RCC 7860 (cell line): Measurements from ENCODE around the gene PRKAG3.
"Not testable (repeated sequence)": the region's sequence is repeated elsewhere in the genome, so short reads cannot be mapped to it uniquely, and the experiment has no call there.

Source experiments
- DNase-seq: peaks from one replicate; pipeline ENCODE4 v3.0.0-alpha.2; 2015; ENCODE audit warnings: low spot score
- FAIRE-seq: peaks from 2 replicates; lab custom pipeline; 2012; peaks lifted over from hg19 to GRCh38; lab: Jason Lieb, UNC

PRKAG3 gene

DNA sequence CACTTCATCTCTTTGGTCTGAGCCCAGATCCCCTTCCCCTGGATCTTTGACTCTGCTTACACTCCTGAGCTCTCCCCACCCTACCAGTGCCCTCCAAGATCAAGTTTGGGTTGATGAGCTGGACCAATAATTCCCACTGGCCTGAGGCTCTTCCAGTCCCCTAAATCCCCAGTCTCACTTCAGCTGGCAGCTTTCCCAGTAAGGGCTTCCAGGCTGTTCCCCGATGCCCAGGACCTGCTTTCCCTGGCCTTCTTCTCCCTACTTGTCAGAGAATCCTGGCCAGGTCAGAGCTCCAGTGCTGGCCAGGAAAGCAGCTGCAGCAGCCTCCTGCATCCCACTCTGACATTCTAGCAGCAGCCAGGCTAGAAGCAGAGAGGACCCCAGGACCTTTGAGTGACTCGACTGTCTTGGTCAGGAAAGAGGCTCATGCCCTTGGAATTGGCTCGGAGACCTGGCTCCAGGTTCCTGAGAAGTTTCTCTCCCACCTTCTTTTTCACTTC is 31.5 kb upstream of the PRKAG3 start:
- no peak for DNase-seq
- no peak for FAIRE-seq

DNA sequence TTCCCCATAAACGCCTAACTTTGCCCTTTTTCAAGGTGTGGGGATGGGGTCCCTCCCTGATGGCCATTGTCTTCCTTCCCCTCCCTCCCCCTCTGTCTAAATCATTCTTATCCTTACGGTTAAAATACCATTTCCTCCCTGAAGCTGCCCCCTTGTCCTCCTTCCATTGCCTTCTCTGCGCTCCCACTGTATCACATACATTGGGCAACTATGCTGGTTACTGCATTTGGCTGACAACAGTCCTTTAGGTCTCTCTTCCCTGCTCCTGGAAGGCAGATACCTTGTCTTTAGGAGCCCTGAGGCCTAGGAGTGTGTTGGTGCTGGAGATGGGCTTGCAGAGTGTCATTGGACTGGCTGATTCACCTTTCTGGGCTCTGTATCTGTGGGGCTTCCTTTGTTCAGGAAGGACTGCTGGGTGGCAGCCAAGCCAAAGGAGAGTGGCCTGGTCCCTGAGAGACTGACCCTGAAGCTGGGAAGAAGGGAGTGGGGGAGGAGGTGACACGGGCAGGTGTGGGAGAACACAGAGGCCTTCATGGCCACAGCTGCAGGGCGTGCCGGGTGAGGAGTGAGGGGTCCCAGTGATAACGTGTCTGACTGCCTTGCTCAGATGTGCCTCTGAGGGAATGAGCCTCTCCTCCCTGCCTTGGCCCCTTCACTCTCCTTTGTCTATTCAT is 30.2 kb upstream of the PRKAG3 start:
- no peak for DNase-seq
- no peak for FAIRE-seq

DNA sequence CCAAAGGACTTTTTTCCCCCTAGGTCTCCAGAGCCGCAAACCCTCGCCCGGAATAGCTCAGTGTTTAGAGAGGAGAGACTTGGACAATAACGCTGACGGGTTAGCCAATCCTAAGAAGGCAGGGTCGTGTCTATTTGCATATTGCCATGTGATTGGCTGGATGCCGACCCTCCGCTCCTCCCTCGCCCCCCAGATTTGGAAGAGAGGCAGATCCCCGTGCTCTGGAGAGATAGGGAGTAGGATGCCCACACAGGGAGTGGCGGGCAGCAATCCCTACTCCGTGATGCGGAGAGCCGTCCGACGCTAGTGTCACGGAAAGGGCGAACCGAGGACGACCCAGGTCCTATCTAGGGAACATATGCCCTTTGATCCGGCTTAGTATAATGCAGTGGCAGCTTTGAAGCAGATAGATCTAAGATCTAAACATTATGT is 29.4 kb upstream of the PRKAG3 start:
- DNase-seq (no peak), FAIRE-seq (no peak)

DNA sequence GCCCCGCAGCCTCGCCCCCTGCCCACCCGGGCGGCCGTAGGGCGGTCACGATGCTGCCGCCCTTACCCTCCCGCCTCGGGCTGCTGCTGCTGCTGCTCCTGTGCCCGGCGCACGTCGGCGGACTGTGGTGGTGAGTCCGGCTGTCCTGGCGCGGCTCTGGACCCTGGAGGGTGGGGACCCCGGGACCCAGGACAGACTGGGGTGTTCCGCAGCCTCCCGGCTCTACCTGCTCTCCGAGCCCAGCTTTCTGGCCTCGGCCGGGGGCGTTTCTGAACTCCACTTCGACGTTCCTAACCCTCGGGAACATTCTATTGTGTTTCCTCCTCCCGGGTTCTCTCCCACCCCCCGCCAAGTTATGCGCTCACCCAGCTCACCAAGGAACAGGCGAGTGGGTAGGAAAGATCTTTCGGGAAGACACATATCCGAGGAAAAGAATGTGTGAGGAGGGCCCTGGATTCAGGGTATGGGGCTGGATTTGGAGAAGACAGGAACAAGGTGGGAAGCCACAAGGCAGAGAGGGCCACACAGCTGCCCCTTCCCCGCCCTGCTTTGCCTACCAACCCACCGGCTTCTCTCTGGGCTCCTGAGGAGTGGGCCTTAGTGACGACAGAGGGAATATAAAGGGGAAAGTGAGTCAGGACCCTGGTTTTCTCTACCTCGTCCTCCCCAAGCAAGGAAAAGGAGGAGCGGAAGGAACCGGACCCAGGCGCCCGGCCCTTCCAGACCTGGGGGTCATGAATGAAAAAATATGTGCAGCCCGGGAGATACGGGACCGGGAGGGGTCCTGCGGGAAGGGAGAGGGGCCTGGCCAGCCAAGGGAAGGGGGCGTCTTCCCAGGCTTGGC is 28.6 kb upstream of the PRKAG3 start:
- FAIRE-seq (no peak), DNase-seq (no peak)

DNA sequence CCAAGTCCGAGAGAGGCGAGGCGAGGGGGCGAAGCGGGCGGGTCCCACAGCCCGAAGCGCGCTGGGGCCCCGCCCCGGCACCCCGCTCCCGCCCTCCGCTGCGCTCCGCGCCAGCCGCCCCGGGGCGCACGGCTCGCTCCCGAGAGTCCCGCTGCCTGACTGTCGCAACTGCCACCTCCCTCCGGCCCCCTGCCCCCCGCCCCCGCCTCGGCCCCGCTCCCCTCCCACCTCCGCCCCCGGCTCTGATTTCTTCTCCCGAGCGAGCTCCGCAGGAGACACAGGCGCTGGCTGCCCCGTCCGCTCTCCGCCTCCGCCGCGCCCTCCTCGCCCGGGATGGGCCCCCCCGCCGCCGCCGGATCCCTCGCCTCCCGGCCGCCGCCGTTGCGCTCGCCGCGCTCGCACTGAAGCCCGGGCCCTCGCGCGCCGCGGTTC is 28.0 kb upstream of the PRKAG3 start, which contains the start of gene WNT6:
TSS of gene WNT6 (plus strand) at position 250 of the 432 bp plus-strand sequence. CDS start 233 bp downstream, outside the sequence.
- FAIRE-seq (no peak), DNase-seq (no peak)

DNA sequence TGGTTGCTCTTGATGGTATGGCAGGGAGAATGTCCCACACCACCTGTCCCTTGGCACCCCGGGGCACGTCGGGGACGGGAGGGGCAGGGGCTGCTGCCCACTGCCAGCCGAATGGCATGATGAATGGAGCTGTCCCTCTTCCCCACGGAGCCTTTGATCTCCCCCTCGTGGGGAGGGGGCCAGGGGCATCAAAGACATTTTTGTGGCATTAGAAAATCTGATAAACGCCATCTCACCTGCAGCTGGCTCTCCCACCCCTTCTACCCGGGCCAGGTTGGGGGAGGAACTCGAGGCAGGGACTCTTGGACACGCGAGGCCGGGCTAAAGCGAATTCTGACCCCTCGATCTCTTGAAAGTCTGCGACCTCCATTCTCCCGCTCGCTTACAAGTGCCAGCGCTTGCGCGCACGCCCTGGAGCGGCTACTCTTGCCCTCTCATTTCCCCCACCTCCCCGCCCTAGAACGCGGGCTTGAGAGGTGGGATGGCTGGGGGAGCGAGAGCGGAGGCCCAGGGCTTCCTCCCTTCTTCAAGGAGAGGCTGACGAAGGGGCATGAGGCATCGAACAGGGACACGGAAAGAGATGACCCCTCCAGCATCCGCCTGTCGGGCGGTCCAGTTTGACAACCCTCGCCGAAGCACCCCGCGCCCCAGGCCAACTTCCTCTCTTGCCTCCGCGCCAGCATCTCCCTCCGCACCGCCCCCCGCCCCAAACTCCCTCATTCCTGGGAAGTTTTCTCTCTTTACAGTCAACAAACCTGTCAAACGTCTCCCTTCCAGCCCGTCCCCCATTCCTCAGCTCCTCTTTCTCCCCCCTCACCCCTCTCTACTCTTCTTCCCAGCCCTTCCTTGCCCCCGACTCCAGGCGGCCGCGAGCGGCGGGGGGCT is 27.3 kb upstream of the PRKAG3 start:
- DNase-seq: no peak
- no peak for FAIRE-seq

DNA sequence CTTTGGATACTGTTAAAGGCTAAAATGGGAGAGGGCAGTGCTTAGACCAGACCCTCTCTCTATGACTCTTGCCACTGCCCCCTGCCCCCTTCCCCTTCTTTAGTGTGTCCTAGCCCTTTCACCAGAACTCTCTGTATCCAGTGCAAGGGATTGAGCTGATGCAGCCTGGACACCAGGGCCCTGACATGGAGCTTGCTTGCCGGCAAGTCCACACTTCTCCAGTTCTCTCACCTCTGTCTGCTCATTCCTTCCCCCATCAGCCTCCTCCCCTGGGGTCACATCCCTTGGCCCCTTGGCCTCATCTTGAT is 26.5 kb upstream of the PRKAG3 start:
- DNase-seq: no peak
- FAIRE-seq: no peak

DNA sequence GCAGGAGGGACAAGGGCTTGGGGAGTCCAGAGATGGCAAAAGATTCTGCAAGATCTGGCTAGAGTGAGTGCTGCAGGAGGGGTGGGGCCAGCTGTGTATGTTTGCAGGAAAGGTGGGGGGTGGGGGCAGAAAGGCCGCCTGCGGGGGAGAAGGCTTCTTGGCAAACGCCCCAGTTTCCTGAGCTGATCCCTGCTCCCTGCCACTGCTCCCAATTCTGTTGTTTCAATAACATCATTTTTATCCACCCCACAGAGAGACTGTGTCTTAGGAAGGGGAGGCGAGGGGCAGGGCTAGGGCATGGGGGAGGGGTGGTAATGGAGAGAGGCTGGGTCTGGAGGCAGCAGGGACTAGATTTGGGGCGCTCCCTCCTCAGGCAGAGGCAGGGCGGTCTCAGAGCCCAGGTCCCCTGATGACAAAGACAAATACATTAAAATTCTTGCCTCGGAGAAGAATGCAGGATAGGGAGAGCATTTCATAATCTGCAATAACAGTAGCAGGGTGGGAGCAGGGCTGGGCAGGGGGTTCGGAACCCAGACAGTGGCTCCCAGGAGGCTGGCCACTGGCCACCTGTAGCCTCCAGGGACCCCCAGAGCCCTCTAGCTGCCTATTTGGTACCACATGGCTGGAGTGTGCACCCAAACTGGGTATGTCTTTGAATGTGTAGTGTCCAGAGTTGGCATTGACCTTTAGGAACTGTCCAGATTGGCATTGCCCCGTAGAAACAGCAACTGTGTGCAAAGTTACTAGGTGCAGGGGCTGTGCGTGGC is 26.0 kb upstream of the PRKAG3 start:
- DNase-seq (no peak), FAIRE-seq (no peak)

DNA sequence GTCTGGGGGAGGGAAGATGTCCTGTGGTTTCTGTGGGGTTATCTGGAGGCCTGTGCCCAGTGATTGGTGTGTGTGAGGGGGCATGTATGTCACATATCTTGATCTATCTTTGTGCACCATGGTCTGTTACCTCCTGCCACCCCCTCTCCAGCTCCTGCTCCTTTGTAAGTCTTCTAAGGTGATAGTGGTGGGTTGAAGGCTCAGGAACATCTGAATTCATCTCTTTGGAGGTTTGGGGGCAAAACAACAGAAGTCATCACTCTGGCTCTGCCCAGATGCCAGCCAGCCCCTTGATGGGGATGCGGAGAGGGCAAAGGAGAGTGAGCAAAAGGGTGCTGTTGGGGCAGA is 25.3 kb upstream of the PRKAG3 start:
- no peak for FAIRE-seq
- no peak for DNase-seq

DNA sequence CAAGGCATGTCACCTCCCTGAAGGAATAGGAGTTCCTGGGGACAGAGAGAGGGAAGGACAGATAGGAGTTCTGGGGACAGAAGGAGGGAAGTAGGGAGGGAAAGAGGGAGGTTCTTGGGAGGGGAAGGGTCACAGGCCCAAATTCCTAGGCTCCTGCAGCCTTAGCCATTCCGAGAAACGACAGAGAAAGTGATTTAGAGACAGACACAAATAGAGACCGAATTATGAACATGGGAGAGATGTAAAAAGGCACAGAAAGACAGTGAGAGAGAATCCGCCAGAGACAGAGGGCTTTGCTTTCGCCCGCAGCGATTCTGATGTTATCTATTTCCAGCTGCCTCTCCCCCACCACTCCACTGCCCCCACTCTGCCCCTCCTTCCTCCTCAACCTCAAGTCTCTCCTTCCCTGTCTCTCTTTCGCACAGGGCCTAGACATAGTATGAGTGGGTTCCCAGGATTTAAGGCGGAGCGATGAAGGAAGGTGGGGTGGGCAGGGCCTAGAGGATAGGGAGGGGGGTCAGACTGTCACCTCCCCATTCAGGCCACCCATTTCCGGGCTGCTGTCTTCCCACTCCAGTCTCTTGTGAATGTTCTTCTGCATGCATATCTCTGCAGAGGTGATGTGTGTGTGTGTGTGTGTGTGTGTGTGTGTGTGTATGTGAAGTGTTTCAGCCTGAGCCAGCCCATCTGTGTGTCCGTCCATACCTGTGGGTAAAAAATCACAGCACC is 24.7 kb upstream of the PRKAG3 start:
- DNase-seq: no peak

DNA sequence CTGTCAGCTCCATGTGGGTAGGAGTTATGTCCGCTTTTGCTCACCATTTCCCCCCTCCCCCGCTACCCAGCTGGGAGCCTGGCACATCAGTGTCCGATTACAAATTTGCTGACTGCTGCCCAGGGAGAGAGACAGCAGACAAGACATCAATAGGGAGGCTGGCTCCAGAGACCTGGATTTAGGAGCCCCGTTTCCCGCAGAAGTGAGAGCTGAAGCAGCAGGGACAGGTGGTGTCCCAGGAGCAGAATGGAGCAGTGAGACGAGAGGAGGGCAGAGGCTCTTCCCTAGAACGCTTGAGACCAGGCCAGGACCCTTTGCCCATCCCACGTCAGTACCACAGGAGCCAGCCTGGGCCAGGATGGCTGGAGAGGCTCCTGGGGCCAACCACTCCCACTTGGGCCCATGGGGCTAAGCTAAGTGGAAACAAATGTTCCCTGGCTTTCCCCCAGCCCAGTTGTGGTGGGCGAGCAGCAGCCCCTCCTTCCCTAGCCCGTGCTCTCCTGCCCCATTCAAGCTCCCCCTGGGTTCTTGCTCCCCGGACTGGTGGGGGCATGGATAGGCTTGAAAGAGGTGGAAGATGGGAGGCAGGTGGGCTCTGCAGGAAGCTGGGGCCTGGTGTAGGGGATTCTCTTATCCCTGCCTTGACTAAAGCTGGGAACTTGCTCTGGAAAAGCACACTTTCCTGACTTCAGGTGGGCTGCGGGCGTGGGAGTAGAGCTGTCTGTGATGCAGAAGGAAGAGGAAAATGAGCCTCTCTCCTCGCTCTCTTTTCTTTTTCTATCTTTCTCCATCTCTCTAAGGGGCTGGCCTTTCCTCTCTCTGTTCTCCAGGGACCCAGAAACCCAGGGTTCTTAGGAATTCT is 23.9 kb upstream of the PRKAG3 start:
- FAIRE-seq: no peak
- DNase-seq: no peak

More for the DNA sequence above, 24.7 kb upstream of the PRKAG3 start:
- no peak for FAIRE-seq

DNA sequence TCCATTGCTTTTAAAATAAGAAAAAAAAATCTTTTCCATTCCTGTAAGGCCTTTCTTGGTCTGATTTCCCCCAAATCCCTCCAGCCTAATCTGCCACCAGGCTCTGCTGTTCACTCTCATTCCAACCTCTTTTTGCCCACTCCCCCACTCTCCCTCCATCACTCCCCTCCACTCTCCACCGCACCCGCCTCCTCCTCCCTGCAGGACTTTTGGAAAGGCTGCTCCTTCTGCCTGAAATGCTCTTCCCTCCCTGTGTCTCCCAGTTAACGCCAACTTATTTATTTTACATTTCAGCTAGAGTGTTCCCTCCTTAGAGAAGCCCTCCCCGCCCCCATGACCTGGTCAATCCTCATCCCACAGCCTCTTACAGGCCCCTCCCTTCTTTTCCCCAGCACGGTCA is 23.3 kb upstream of the PRKAG3 start:
- no peak for FAIRE-seq

DNA sequence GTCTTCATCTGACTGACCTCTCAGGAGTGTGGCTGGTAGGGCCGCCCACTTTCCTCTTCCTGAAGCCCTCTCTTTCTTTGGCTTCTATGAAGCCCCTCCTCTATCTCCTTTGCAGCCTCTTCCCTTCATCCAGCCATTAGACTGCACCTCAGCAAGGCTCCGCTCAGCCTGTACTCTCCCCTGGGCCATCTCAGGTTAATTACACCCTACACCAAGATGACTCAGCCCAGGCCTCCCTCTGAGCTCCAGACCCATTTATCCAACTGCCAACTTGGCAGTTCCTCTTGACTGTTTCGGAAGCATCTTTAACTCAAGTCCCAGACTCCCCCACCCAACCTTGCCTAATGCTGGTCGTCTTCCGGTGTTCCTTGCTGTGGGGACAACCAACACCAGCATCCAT is 22.2 kb upstream of the PRKAG3 start:
- FAIRE-seq (peak; percentile 86), DNase-seq (peak; percentile 85)

More for the DNA sequence above, 23.3 kb upstream of the PRKAG3 start:
- no peak for DNase-seq

DNA sequence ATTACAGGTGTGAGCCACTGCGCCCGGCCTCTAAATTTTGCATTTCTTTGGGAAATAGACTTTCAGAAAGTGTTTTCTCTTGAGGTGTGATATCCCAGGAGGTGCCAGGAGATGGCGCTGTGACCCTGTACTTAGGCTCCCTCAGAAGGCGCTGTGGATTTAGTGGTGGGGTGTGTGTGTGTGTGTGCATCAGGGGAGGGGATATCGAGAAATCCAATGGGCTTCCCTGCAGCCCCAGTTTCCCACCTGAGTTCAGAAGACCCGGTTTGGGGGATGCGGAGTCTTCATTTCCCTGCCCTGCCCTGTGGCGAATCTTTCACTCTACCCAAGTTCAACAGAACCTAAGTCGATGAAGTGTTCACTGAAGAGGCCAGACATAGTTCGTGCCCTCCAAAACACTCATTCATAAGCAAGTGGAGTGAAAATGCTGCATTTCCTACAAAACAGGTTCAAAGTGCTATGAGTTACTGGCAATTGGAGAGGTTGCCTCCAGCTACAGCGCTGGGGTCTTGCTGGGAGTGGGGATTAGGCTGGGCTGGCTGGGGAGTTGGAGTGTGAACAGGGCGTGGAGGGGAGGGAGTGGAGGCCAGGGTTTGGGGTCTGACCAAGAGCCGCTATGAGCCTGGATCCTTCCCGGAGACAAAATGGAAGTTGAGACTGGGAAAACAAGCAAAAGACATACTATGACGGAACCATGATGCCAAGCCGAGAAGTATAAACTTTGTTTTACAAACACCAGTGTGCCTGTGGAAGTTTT is 21.5 kb upstream of the PRKAG3 start:
- DNase-seq (peak; percentile 46), FAIRE-seq (no peak)

DNA sequence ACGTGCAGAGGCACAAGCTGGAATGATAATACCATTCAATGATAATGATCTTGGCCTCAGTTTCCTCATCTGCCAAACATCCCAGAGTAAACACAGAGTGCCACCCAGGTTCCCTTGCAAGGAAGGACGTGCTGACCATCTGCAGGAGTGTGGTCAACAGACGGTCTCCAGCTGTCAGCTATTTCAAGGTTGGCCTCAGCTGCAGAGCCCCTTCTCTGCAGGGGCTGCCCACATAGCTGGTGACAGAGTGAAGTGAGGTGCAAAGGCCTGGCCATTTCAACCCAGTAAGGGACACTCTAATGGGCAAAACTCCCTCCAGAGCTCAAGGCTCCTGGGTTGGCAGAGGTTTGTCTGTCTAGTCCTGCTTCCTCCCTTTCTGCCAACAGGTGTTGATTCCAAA is 19.7 kb upstream of the PRKAG3 start:
- DNase-seq (no peak), FAIRE-seq (no peak)

DNA sequence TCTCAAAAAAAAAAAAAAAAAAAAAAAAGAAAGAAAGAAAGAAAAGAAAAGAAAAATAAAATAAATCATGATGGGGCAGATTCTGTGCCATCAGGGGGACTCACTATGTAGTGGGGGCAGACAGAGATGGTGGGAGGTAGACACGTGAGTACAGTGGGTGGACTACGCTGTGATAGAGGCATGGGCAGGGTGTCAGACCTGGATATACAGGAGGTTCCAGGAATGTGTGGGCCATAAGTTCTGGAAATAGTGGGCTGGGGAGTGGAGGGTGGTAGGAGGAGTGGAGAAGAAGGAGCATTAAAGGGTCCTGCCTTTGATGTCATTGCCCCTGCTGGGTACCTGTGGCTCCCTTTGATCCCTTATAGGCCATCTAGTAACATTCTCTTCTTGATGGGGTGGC is 19.2 kb upstream of the PRKAG3 start:
- DNase-seq (no peak), FAIRE-seq (no peak)

DNA sequence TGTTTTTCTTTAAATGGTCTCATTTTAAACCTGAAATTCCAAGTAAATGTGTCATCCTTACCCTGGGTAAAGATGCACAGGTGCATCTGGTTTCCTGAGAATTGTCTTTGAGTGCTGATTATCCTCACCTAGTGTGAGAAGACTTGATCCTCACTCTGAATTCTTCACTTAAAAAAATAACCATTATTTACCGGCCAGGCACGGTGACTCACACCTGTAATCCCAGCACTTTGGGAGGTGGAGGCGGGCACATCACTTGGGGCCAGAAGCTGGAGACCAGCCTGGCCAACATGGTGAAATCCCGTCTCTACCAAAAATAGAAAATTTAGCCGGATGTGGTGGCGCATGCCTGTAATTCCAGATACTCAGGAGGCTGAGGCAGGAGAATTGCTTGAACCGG is 18.1 kb upstream of the PRKAG3 start:
- peak; percentile 70 for FAIRE-seq

DNA sequence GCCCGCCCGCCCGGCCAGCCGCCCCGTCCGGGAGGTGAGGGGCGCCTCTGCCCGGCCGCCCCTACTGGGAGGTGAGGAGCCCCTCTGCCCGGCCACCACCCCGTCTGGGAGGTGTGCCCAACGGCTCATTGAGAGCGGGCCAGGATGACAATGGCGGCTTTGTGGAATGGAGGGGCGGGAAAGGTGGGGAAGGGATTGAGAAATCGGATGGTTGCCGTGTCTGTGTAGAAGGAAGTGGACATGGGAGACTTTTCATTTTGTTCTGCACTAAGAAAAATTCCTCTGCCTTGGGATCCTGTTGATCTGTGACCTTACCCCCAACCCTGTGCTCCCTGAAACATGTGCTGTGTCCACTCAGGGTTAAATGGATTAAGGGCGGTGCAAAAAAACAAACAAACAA is 15.4 kb upstream of the PRKAG3 start:
- DNase-seq, FAIRE-seq: not testable (repeated sequence)

More for the DNA sequence above, 18.1 kb upstream of the PRKAG3 start:
- DNase-seq: peak; percentile 80
